OCI-LY7 (cell line): ENCODE measurements around the gene VWA8. TPM values are rescaled to one million over a fixed set of nuclear protein-coding genes. Genes with fewer than 3 reads are reported as not detected.

Source experiments
- BruUV-seq: library from RNA; stranded (reverse); fragments of 400-500 nt; replicated peaks from 2 replicates; lab custom pipeline; 2021; lab: Mats Ljungman, UMichigan
- CTCF ChIA-PET: fragments of 300-600 bp; sonication (Branson Sonifier 250); formaldehyde crosslinking; loops from one replicate; lab custom pipeline; 2022; ENCODE audit warnings: antibody characterized with exemption; ENCODE audit not compliant: unreplicated experiment; lab: Charles Lee
- POLR2A ChIA-PET: fragments of 300-600 bp; sonication (Branson Sonifier 250); formaldehyde crosslinking; loops from one replicate; lab custom pipeline; 2022; ENCODE audit warnings: antibody characterized with exemption; lab: Charles Lee
- DNase-seq: peaks from one replicate; pipeline ENCODE4 v3.0.0-alpha.2; 2015; ENCODE audit warnings: low spot score
- H2AFZ ChIP-seq: fragments of 200-600 bp; sonication (generic), shearing (Covaris generic); 2 replicates; pipeline ENCODE4 v1.6.1; 2014; ENCODE audit warnings: mild to moderate bottlenecking, antibody characterized with exemption, low read length, moderate library complexity
- H3K27ac ChIP-seq: fragments of 200-600 bp; sonication (generic); 2 replicates; pipeline ENCODE4 v1.5.1; 2014; ENCODE audit warnings: mixed run types, low read depth, mild to moderate bottlenecking, moderate library complexity, low read length, inconsistent platforms; ENCODE audit not compliant: poor library complexity, severe bottlenecking
- H3K36me3 ChIP-seq: fragments of 200-600 bp; sonication (generic); 2 replicates; pipeline ENCODE4 v1.6.1; 2014; ENCODE audit warnings: mild to moderate bottlenecking, antibody characterized with exemption, low read length, moderate library complexity, mixed read lengths; ENCODE audit not compliant: insufficient read depth
- H3K4me1 ChIP-seq: fragments of 200-600 bp; sonication (generic); 2 replicates; pipeline ENCODE4 v1.5.1; 2014; ENCODE audit warnings: mild to moderate bottlenecking, low read length; ENCODE audit not compliant: insufficient read depth, poor library complexity, severe bottlenecking
- H3K4me2 ChIP-seq: fragments of 200-600 bp; sonication (generic); 2 replicates; pipeline ENCODE4 v1.6.1; 2014; ENCODE audit warnings: mild to moderate bottlenecking, low read length
- H3K4me3 ChIP-seq: fragments of 200-600 bp; sonication (generic); 2 replicates; pipeline ENCODE4 v1.5.1; 2014; ENCODE audit warnings: mild to moderate bottlenecking, low read depth, low read length; ENCODE audit not compliant: poor library complexity, severe bottlenecking
- H3K79me2 ChIP-seq: fragments of 200-600 bp; sonication (generic); 2 replicates; pipeline ENCODE4 v1.6.1; 2016; ENCODE audit warnings: low read depth, mild to moderate bottlenecking, low read length, moderate library complexity, mixed read lengths; ENCODE audit not compliant: insufficient read depth
- H3K9me2 ChIP-seq: fragments of 200-600 bp; sonication (generic); 2 replicates; pipeline ENCODE4 v1.6.1; 2016; ENCODE audit warnings: mild to moderate bottlenecking, low read length, mixed read lengths; ENCODE audit not compliant: insufficient read depth
- H3K9me3 ChIP-seq: fragments of 200-600 bp; sonication (generic); 2 replicates; pipeline ENCODE4 v1.6.1; 2014; ENCODE audit warnings: mild to moderate bottlenecking, mixed run types, low read length, mixed read lengths
- H4K20me1 ChIP-seq: fragments of 200-600 bp; sonication (generic); 2 replicates; pipeline ENCODE4 v1.6.1; 2014; ENCODE audit warnings: mild to moderate bottlenecking, antibody characterized with exemption, low read length, moderate library complexity, mixed read lengths; ENCODE audit not compliant: insufficient read depth
- CTCF ChIP-seq: fragments of 200-600 bp; sonication (generic); conservative IDR thresholded peaks from 2 replicates; pipeline ENCODE4 v1.5.1; 2014; ENCODE audit warnings: mild to moderate bottlenecking, antibody characterized with exemption, low read length, moderate library complexity, mixed read lengths
- EZH2phosphoT487 ChIP-seq: fragments of 200-600 bp; sonication (generic); IDR thresholded peaks from 2 replicates; pipeline ENCODE4 v1.6.1; 2018; ENCODE audit warnings: low read depth, borderline replicate concordance, mild to moderate bottlenecking, mixed run types, antibody characterized with exemption, low read length, moderate library complexity, mixed read lengths
- intact Hi-C: fragments of 100-400 bp; cut with micrococcal nuclease; formaldehyde crosslinking; loops from one replicate; pipeline ENCODE4 v1.10.0; 2022; ENCODE audit not compliant: unreplicated experiment
- total RNA-seq, 2 experiments: library from RNA; depleted of rRNA in 1 of 2; stranded (reverse); fragments of >200 nt in 1 of 2; shearing (Covaris generic) in 1 of 2; gene quantifications; 2 replicates each; pipeline ENCODE4 v1.2.3, GENCODE V29; 2014 to 2022

The VWA8 gene
- total RNA-seq, 2 experiments from 2014 or later: 26.4 to 31.5 TPM

- no TSS peak for BruUV-seq
- ChIA-PET POLR2A (no interaction called here), CTCF (no interaction called here)
- Histone ChIP-seq H3K4me2 (no peak overlapping the region), H2AFZ (no peak overlapping the region), H3K4me3 (no peak overlapping the region), H3K4me1 (no peaks in the 10 kb centered on the region), H3K27ac (no peak overlapping the region), H3K9me2 (no peaks in the 10 kb centered on the region), H3K79me2 (no peaks in the 10 kb centered on the region), H3K9me3 (no peaks in the 10 kb centered on the region), H4K20me1 (no peaks in the 10 kb centered on the region), H3K36me3 (no peaks in the 10 kb centered on the region)
- intact Hi-C loops: loop anchor here (10.0 kb wide), 1 partner anchor 317 kb away; no protein-coding TSS in a partner anchor
- no peak for DNase-seq
- TF ChIP-seq CTCF: no peak
- no peak for TF ChIP-seq EZH2phosphoT487
Measured at GRCh38 chr13:41981951-41982715, 21.2 kb upstream of the VWA8 start.

GRCh38 chr13:41978007-41978406 lies 17.1 kb upstream of the VWA8 start:
- CTCF ChIA-PET: no interaction called here
- DNase-seq: no peak
- Histone ChIP-seq H3K79me2 (no peaks in the 10 kb centered on the region), H3K36me3 (no peaks in the 10 kb centered on the region), H3K4me1 (no peaks in the 10 kb centered on the region), H4K20me1 (no peaks in the 10 kb centered on the region), H3K4me2 (no peak overlapping the region), H2AFZ (no peak overlapping the region; the same call in 1 of the 2 replicates), H3K9me3 (no peaks in the 10 kb centered on the region), H3K9me2 (no peaks in the 10 kb centered on the region), H3K27ac (no peak overlapping the region), H3K4me3 (no peak overlapping the region)
- no peak for TF ChIP-seq CTCF
- intact Hi-C loops: no loop called here
- POLR2A ChIA-PET: no interaction called here
- no TSS peak for BruUV-seq

GRCh38 chr13:41976476-41976875 lies 15.6 kb upstream of the VWA8 start:
- CTCF ChIA-PET: no interaction called here
- POLR2A ChIA-PET: interaction anchor here (0.6 to 1.1 kb wide), 2 partner anchors 15 to 284 kb away, joined by 3 read pairs; no protein-coding TSS in a partner anchor
- no peak overlapping the region for H2AFZ ChIP-seq
- no TSS peak for BruUV-seq
- H3K4me2 ChIP-seq: no peak overlapping the region
- H3K27ac ChIP-seq: no peak overlapping the region
- no peaks in the 10 kb centered on the region for H3K4me1 ChIP-seq
- no peak for DNase-seq
- intact Hi-C loops: no loop called here
- H3K9me2 ChIP-seq: no peaks in the 10 kb centered on the region
- TF ChIP-seq CTCF: no peak
- no peaks in the 10 kb centered on the region for H3K9me3 ChIP-seq
- no peak overlapping the region for H3K4me3 ChIP-seq
- H4K20me1 ChIP-seq: no peaks in the 10 kb centered on the region
- H3K79me2 ChIP-seq: no peaks in the 10 kb centered on the region
- no peaks in the 10 kb centered on the region for H3K36me3 ChIP-seq
